DMS153 treated with DMSO at 0.1 percent for 48 hours (cell line): Measurements from ENCODE around the gene PRKRIP1.
"Not testable (repeated sequence)": the region's sequence is repeated elsewhere in the genome, so short reads cannot be mapped to it uniquely, and the experiment has no call there.

ENCODE experiments used
- DNase-seq: peaks from one replicate; lab custom pipeline; 2025; ENCODE audit not compliant: unreplicated experiment; lab: John Stamatoyannopoulos, UW

The PRKRIP1 gene

GRCh38 chr7:102455596-102455995, 59.4 kb downstream of the PRKRIP1 start:
- no peak for DNase-seq

GRCh38 chr7:102456327-102456726, 60.2 kb downstream of the PRKRIP1 start:
- DNase-seq: no peak

GRCh38 chr7:102457352-102457924, 61.3 kb downstream of the PRKRIP1 start:
- no peak for DNase-seq

GRCh38 chr7:102459221-102459844, 63.2 kb downstream of the PRKRIP1 start:
- no peak for DNase-seq

GRCh38 chr7:102460467-102460866, 64.3 kb downstream of the PRKRIP1 start:
- DNase-seq: no peak

GRCh38 chr7:102463841-102464576, 67.8 kb downstream of the PRKRIP1 start:
- no peak for DNase-seq

GRCh38 chr7:102464577-102465280, 68.6 kb downstream of the PRKRIP1 start, which contains the start of the genes ALKBH4 and LRWD1:
ALKBH4 (minus strand) TSS chr7:102464863; CDS start chr7:102464836, 27 bp downstream.
LRWD1 (plus strand) TSS chr7:102464984; CDS start chr7:102465081, 97 bp downstream.
- peak; percentile 83 for DNase-seq

- DNase-seq: no peak
Measured at GRCh38 chr7:102466097-102466496, 69.9 kb downstream of the PRKRIP1 start.

GRCh38 chr7:102467581-102468477, 71.7 kb downstream of the PRKRIP1 start:
- no peak for DNase-seq

GRCh38 chr7:102468478-102469350, 72.6 kb downstream of the PRKRIP1 start:
- no peak for DNase-seq

- DNase-seq: no peak
Measured at GRCh38 chr7:102469351-102469971, 73.3 kb downstream of the PRKRIP1 start.

GRCh38 chr7:102469972-102470825, 74.0 kb downstream of the PRKRIP1 start:
- no peak for DNase-seq

- no peak for DNase-seq
Measured at GRCh38 chr7:102471791-102472125, 75.6 kb downstream of the PRKRIP1 start.

GRCh38 chr7:102472126-102473041, 76.2 kb downstream of the PRKRIP1 start:
- no peak for DNase-seq

GRCh38 chr7:102473271-102473991, 77.3 kb downstream of the PRKRIP1 start:
- no peak for DNase-seq

- not testable (repeated sequence) for DNase-seq
Measured at GRCh38 chr7:102474116-102474515, 78.0 kb downstream of the PRKRIP1 start.
